ENCODE data around the gene ZNF334.

ZNF334 gene

DNA sequence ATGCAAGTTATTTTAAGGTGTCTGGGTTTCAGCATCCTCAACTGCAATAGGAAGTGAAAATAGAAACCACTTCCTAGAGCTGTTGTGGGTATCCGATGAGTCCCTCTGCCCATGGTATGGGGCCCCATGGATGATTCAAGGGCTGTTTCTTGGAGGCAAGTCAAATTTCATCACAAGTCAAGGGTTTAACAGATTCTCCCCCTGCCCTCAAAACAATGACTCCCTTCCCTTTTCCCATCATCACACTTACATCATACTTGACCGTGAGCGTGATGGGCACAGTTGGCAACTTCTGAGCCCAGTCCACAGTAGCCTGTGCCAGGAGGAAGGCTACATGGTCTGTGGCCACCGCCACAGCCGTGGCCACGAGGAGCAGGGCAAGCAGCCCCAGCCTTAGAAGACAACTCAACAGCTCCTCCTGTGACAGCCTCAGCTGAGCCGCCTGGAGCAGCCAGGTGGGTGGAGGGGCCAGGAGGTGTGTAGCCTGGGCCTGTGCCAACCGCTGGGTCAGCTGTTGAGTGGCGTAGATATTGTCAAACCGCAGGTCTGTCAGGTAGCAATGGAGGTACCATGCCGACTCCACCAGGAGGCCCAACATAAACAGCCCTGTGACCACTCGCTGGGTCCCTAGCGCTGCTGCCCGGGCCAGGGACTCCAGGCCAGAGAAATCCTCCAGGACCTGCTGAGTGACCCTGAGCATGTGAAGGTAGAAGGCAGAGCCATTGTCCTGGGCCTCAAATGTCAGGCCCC lies 31.9 kb upstream of the ZNF334 start:
- peak; percentile 59 to 68 for DNase-seq

GRCh38 chr20:46544576-46544975 lies 31.2 kb upstream of the ZNF334 start:
- DNase-seq: no peak

GRCh38 chr20:46543959-46544358 lies 30.6 kb upstream of the ZNF334 start:
- DNase-seq: no peak

DNA sequence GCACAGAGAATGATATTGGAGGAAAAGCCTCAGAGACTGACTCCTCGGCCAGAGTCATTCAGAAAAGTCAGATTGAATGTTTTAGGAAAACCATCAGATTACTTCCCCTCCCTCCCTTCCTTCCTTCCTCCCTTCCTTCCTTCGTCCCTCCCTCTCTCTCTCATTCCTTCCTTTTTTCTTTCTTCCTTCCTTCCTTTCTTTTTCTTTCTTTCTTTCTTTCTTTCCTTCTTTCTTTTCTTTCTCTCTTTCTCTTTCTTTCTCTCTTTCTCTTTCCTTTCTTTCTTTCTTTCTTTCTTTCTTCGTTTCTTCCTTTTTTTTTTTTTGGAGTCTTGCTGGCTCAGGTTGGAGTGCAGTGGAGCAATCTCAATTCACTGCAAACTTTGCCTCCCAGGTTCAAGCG lies 29.7 kb upstream of the ZNF334 start:
- no peak for DNase-seq

DNA sequence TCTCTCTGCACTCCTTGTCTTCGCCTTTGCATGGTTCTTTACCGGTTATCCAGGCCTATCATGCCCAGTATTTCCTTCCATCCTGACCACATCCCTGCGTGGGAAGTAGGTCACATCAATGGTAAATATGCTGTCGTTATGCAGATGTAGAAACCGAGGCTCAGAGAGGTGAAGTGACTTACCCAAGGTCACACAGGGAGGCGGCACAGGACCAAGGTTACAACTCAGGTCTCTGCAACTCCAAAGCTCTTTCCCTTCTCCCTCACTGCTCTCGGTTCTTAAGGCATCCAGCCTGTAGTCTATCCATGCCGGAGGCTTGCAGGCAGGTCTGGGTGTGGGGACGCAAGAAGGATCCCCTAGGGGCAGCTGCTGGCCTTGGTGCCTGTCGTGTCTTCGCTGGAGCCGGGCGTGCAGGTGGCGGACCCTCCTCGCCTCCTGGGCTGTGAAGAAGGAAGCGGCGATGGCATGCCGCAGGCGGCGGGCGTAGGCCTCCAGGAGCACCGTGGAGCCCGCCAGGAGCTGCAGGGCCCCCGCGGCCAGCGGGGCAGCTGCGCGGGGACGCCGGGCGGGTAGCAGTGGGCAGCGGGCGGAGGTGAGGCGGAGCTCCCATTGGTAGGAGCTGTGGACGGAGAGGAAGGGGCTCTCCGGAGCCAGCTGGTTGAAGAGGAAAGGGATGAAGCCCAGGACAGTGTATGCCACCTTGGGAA lies 28.0 kb upstream of the ZNF334 start:
- DNase-seq: no peak

DNA sequence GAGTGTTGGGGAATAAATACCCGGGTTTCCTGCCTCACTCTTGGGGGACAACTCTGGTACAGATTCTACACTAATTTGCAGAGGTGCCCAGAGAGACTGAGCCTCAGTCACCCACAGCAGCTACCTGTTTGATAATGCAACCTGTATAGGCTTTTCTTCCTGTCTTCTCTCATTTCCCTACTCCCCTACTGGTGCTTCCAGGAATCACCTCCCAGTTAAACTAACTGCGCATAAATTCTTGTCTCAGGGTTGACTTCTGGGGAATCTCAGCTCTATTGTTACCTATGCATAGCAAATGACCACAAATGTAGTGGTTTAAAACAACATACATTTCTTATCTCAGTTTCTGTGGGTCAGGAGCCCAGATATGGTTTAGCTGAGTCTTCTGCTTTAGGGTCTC lies 25.8 kb upstream of the ZNF334 start:
- no peak for DNase-seq

DNA sequence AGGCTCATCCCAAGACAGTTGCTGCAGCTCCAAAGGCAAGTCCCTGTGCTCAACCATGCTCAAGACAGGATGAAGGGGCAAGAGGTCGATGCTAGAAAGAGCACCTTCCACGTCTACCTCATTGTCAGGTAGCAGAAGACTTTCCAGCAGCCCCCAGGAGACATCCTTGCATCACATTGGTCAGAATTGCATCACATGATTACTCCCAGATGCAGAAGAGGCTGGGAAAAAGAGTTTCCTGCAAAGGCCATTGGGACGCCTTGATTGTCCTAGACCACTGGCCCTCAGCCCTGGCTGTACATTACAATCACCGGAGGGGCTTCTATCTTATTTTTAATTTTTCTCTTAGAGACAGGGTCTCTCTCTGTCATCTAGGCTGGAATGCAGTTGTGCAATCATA lies 17.3 kb upstream of the ZNF334 start:
- no peak for DNase-seq

- DNase-seq: no peak
Observed at GRCh38 chr20:46523696-46524328, 10.5 kb upstream of the ZNF334 start.

- no peak for DNase-seq
Observed at GRCh38 chr20:46523108-46523507, 9.7 kb upstream of the ZNF334 start.

DNA sequence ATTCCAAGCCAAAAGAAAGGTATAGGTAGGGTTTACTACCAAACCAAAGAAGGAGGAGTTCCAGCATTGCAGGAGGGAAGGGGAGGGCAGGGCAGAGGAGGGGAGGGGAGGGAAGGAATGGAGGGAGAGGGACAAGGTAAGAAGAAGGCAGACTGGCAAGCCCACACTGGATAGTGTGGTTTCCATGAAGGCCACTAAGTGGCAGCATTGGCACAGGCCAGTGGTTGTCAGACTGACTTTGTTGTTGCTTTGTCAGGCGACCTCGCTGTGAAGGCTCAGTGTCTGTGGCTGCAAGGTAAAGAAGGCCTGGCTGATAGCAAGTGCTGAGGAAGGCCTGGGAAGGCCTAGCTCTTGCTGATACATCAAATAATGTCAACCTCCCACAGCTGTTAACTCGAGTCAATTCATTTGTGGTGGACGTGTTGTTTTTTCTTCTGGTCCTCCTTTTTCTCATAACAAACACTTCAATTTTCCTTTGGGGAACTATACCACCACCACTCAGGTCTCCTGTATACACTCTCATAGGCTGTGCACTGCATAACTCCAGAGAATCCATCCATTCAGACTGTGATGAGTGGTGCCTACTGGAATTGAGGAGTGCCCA lies 7.7 kb upstream of the ZNF334 start:
- DNase-seq: peak; percentile 55 to 60

DNA sequence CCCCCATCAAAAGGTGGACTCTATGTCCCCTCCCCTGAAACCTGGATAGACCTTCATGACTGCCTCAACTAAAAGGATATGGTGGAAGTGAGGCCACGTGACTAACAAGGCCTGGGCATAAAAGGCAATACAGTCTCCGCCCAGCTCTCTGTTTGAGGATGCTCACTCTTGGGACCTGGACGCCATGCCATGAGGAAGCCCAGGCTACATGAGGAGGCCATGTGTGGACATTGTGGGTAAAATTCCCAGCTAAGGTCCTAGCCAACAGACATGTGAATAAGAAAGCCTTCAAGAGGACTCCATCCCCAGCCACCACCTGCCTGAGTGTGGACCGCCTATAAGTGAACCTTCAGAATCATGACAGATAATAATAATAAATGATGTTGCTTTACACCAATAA lies 7.2 kb upstream of the ZNF334 start:
- DNase-seq: no peak

- no peak for DNase-seq
Observed at GRCh38 chr20:46519471-46520068, 6.2 kb upstream of the ZNF334 start.

- DNase-seq: no peak
Observed at GRCh38 chr20:46509523-46509922, 3.8 kb downstream of the ZNF334 start.

- no peak for DNase-seq
Observed at GRCh38 chr20:46507760-46508407, 5.5 kb downstream of the ZNF334 start.

GRCh38 chr20:46505506-46505905 lies 7.9 kb downstream of the ZNF334 start:
- DNase-seq: no peak

- DNase-seq: no peak
Observed at GRCh38 chr20:46501961-46502360, 11.4 kb downstream of the ZNF334 start.

GRCh38 chr20:46501337-46501942 lies 11.9 kb downstream of the ZNF334 start:
- no peak for DNase-seq

DNA sequence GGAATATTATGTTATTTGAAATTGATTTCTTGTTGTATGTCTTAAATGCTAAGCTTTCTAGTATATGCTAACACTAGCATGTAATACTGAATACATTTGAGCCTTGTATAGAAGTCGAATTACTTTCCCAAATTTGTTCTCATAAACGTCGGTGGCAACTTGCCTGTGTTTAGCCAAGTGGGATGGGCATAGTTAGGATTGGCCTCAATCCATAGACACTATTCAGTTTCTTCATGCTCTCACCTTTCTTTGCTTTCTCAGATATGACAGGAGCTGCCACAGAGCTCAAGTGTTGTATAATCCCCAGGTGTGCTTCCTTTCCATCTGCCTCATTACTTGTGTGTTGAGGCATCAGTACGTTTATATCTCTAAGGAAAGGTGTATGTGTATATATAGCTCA lies 19.3 kb downstream of the ZNF334 start:
- DNase-seq: no peak

GRCh38 chr20:46491354-46491753 lies 22.0 kb downstream of the ZNF334 start:
- DNase-seq: no peak

DNA sequence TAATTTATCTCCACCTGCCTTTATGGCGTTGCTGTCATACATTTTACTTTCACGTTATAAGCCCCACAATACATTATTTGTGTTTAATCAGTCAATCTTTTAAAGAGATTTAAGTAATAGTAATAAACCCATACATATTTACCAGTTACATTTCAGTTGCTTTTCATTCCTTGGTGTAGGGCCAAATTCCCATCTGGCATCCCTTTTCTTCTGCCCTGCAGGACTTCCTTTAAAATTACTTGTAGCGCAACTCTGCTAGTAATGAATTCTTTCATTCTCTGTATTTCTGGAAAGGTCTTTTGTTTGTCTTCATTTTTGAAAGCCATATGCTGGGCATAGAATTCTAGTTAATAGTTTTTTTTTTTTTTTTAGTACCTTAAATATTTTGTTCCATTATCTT lies 24.9 kb downstream of the ZNF334 start:
- no peak for DNase-seq

DNA sequence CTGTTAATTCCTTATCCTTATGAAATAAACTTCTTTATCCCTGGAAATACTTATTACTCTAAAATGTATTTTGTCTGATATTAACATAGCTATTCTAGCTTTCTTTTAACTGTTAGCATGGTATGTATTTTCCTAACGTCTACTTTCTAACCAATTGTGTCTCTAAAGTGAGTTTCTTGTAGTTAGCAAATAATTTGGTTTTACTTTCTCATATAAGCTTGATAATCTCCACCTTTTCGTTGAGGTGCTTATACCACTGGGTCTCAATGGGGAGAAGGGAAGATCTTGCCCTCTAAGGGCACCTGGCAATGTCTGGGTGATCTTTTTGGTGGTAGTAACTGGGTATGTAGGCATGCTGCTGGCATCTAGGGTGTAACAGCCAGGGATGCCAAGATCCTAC lies 25.7 kb downstream of the ZNF334 start:
- no peak for DNase-seq

DNA sequence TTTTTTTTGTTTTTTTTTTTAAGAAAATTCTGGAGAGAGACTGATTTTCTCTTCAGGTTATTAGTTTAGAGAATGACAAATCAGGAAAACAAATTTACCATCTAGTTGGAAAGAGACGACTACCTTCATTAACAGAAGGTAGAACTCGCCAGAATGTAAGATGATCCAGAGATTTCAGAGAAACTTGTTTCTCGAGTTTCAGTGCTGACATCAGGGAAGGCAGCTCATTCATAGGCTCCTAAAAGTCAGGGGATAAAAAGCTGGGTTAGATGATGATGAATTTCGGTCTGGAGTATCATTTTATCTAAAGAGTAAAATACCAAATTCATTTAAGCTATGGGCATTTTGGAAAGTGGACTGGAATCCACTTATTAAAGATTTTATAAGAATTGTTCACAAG lies 27.9 kb downstream of the ZNF334 start:
- no peak for DNase-seq

Data from activated T-cell treated with anti-CD3 and anti-CD28 coated beads, Interleukin-2, amount 50 U/mL, for 48 hours (primary cell).